CD4-positive, alpha-beta T cell treated with Interleukin-12 subunit alpha and Interleukin-12 subunit beta, for 1 hour (primary cell): ENCODE results near the gene ASCC3.
"Not testable (repeated sequence)": the region's sequence is repeated elsewhere in the genome, so short reads cannot be mapped to it uniquely, and the experiment has no call there.

ENCODE experiments used
- DNase-seq: peaks from one replicate; pipeline ENCODE4 v3.0.0-alpha.2; 2020

ASCC3 gene, protein sequence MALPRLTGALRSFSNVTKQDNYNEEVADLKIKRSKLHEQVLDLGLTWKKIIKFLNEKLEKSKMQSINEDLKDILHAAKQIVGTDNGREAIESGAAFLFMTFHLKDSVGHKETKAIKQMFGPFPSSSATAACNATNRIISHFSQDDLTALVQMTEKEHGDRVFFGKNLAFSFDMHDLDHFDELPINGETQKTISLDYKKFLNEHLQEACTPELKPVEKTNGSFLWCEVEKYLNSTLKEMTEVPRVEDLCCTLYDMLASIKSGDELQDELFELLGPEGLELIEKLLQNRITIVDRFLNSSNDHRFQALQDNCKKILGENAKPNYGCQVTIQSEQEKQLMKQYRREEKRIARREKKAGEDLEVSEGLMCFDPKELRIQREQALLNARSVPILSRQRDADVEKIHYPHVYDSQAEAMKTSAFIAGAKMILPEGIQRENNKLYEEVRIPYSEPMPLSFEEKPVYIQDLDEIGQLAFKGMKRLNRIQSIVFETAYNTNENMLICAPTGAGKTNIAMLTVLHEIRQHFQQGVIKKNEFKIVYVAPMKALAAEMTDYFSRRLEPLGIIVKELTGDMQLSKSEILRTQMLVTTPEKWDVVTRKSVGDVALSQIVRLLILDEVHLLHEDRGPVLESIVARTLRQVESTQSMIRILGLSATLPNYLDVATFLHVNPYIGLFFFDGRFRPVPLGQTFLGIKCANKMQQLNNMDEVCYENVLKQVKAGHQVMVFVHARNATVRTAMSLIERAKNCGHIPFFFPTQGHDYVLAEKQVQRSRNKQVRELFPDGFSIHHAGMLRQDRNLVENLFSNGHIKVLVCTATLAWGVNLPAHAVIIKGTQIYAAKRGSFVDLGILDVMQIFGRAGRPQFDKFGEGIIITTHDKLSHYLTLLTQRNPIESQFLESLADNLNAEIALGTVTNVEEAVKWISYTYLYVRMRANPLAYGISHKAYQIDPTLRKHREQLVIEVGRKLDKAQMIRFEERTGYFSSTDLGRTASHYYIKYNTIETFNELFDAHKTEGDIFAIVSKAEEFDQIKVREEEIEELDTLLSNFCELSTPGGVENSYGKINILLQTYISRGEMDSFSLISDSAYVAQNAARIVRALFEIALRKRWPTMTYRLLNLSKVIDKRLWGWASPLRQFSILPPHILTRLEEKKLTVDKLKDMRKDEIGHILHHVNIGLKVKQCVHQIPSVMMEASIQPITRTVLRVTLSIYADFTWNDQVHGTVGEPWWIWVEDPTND (N-terminal part only)

GRCh38 chr6:100880853-100881706 lies at the start of gene ASCC3:
ASCC3 (minus strand) TSS chr6:100881329; CDS start chr6:100867997, 13,332 bp downstream.
- peak; percentile 89 for DNase-seq

- DNase-seq: no peak
Measured at GRCh38 chr6:100925749-100926148, 44.6 kb upstream of the ASCC3 start.

- DNase-seq: no peak
Measured at GRCh38 chr6:100924534-100925227, 43.6 kb upstream of the ASCC3 start.

DNA sequence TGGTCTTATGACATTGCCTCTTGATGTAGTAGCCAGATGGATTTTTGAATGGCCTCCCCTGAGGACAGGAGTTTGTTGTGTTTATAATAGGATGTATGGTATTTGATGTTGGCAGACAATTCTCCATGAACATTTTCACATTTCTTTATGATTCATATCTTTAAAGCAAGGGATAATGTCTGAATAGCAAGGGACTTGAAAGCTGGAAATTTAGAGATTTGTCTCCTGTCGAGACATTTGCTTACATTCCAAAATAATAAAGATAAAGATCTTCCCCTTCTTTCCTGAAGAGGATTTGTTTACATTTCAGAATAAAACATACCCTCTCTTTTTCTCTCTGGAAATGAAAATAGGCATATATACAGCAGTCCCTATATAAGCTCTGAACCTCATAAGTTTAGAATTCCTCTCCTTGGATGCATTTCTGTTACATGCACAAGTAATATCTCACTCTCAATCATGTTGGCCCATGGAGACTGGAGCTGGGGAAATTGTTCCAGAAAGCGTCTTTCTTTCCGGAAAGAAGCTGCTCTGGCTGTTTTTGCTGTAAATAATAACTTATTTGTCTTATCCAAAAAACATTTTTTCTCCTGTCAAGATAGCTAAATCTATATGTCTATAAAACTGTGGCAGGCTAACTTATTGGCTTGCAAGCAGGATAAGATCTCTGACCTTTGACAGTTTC lies 42.5 kb upstream of the ASCC3 start:
- DNase-seq: no peak

DNA sequence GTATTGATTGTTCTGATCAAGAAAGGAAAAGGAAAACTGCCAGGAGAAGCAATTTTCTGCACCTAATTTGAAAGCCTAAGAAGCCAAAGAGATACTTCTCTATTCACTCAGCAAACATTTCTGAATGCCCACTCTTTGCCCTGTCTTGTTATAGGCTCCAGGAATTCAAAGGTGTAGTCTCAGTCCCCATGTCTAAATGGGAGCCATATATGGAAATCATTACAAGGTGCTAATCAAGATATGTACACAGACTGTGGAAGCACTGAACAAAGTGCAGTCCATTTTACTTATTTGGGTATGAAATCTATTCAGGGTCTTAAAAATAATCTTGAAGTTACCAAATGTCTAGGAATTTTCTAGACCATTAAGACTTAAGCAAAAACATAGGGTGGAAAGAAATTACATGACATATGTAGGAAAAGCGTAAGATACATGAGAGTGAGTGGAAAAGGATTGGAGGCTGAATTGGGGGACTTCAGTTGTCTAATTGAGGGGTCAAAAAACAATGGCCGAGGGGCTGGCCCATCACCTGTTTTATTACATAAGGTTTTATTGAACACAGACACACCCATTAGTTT lies 39.0 kb upstream of the ASCC3 start:
- no peak for DNase-seq

DNA sequence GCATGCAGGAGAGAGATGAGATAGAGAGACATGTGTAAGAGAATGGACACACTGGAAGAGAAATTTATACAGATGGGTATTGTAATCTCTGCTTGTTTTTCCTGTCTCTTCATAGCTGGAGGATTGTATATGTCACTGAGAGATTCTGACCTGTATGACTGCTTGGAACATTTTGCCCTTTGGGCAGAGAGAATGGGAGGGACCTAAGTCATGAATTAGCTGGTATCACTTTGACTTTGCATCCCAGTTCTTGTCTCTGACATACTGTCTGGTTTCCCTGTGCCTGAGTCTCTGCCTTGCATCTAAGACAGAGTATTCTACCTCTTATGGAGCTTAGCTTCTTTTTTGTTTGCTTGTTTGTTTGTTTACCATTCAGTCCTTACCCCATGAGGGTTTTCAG lies 37.0 kb upstream of the ASCC3 start:
- no peak for DNase-seq

DNA sequence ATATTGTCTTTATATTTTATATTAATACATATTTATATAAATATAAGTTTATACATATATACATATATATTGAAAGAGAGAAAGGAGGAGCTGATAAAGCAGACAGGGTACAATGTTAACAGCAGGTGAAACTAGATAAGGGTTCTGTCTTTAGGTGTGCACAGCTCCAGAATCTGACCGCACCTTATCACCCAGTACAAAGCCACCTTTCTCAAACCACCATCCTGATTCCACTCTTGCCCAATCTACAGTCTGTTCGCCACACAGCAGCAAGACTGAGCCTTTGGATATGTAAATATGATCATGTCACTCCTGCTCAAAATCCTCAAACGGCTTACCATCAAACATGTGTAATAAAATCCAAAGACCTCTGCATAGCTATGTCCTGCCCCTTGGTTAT lies 34.7 kb upstream of the ASCC3 start:
- no peak for DNase-seq

DNA sequence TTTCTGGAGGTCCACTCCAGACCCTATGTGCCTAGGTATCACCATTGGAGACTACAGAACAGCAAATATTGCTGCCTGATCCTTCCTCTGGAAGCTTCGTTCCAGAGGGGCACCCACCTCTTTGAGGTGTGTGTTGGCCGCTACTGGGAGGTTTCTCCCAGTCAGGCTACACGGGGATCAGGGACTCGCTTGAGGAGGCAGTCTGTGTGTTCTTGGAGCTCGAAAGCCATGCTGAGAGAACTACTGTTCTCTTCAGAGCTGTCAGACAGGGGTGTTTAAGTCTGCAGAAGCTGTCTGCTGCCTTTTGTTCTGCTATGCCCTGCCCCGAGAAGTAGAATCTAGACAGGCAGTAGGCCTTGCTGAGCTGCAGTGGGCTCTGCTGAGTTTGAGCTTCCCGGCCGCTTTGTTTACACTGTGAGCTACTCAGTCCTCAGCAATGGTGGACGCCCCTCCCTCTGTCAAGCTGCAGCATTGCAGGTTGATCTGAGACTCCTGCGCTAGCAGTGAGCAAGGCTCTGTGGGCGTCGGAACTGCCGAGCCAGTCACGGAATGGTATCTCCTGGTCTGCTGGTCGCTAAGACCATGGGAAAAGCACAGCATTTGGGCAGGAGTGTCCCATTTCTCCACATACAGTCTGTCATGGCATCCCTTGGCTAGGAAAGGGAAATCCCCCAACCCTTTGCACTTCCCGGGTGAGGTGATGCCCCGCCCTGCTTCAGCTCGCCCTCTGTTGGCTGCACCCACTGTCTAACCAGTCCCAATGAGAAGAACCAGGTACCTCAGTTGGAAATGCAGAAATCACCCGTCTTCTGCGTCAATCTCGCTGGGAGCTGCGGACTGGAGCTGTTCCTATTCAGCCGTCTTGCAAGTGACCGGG lies 32.5 kb upstream of the ASCC3 start:
- no peak for DNase-seq

GRCh38 chr6:100906325-100906724 lies 25.2 kb upstream of the ASCC3 start:
- no peak for DNase-seq

- DNase-seq: no peak
Measured at GRCh38 chr6:100905067-100905466, 23.9 kb upstream of the ASCC3 start.

- no peak for DNase-seq
Measured at GRCh38 chr6:100904316-100904715, 23.2 kb upstream of the ASCC3 start.

- no peak for DNase-seq
Measured at GRCh38 chr6:100901582-100901981, 20.5 kb upstream of the ASCC3 start.

GRCh38 chr6:100899202-100899601 lies 18.1 kb upstream of the ASCC3 start:
- DNase-seq: no peak

DNA sequence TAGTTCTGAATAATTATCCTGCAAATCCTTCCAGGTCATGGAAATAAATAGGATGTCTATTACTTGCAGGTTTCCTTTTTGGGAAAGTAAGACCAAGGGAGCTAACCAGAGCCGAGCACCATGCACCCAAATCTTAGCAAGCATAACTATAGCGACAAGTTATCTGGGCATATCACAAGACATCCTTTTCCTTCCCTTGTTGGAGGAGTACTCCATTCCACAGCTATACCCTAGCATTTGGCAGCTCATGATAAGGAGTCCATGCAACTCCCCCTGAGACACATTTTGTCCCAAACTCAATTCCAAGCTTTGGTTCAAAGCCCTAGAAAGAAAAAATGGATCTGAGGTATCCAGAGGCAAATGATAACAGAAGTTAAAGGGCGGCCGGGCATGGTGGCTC lies 16.5 kb upstream of the ASCC3 start:
- DNase-seq: no peak

- DNase-seq: no peak
Measured at GRCh38 chr6:100893743-100894142, 12.6 kb upstream of the ASCC3 start.

- no peak for DNase-seq
Measured at GRCh38 chr6:100892693-100893092, 11.6 kb upstream of the ASCC3 start.

GRCh38 chr6:100892116-100892515 lies 11.0 kb upstream of the ASCC3 start:
- no peak for DNase-seq

- DNase-seq: no peak
Measured at GRCh38 chr6:100891079-100891478, 9.9 kb upstream of the ASCC3 start.

- DNase-seq: not testable (repeated sequence)
Measured at GRCh38 chr6:100890646-100891045, 9.5 kb upstream of the ASCC3 start.

- no peak for DNase-seq
Measured at GRCh38 chr6:100889351-100889750, 8.2 kb upstream of the ASCC3 start.
